Measurements from ENCODE around the gene PLXNB2.

PLXNB2 gene

DNA sequence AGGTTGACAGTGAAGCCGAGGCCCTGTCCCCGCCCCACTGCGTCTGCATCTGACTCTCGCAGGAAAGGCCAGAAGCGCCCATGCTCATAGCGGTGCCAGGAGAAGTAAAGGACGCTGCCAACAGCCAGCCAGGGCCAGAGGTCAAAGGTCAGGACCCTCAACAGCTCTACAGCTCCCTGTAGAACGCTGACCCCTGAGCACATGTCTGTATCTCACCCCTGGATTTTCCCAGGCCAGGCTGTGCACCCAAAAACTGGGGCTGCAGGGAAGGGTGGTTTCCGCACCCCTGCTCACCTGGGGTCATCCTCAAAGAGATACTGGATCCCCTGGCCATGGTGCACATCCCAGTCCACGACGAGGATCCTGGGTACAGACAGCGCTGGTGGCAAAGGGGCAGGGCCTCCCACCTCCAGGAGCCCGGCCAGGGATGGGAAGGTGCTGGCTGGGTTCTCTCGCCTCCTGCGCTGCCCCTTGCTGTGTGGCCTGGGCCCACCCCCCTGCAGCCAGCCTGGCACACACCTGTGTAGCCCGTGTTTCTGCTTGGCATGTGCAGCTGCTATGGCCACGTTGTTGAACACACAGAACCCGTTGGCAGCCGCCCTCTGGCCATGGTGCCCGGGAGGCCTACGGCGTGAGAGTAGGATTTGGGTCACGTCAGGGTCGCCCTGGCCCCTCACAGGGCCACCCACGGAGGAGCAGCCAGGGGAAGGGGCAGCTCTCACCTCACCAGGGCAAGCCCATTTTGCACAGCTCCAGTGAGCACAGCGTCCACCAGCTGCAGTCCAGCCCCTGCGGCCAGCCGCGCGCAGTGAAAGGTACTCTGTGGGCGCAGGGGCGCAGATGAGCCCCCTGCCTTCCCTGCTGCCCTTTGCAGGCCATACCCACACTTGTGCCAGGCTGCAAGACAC lies 57.9 kb downstream of the PLXNB2 start:
- no peak for DNase-seq

DNA sequence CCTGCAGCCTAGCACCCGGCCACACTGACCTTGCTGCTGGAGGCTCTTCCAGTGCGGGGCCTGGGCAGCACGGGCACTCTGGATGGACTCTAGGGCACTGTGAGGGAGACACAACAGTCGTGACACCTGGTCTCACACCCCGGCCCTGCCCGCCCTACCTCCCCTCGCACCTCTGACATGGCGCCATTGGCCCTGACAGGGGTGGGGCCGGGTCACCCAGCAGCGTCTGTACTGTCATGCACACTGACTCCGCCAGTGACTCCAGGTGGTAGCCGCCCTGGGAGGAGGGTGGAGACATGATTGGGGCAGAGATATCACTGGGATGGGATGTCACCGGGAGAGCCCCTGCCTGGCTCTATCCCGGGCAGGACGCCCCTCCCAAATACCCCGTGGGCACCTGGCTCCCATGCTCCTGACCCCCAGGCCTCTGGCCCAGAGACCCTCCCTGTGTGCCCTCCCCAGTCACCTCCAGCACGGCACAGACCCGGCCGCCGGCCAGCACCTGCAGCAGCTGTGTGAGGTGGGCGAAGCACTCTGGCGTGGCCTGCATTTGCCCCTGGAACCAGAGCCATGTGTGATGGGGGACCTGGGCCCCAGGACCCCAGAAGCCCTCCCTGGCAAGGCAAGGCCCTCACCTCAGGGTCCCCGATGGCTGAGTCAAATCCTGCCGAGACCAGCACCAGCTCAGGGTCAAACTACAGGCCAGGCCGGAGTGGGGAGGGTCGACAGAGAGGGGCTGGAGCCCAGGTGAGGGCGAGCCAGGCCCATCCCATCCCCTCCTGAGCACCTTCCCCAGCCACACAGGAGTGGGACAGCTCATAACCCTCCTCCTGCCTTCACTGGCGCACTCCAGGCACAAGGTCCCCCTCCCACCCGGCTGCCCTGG lies 59.0 kb downstream of the PLXNB2 start:
- no peak for DNase-seq

- peak; percentile 43 for DNase-seq
Observed at GRCh38 chr22:50247748-50248147, 59.7 kb downstream of the PLXNB2 start.

GRCh38 chr22:50246242-50247175 lies 60.9 kb downstream of the PLXNB2 start:
- no peak for DNase-seq

- no peak for DNase-seq
Observed at GRCh38 chr22:50245214-50246072, 62.0 kb downstream of the PLXNB2 start.

DNA sequence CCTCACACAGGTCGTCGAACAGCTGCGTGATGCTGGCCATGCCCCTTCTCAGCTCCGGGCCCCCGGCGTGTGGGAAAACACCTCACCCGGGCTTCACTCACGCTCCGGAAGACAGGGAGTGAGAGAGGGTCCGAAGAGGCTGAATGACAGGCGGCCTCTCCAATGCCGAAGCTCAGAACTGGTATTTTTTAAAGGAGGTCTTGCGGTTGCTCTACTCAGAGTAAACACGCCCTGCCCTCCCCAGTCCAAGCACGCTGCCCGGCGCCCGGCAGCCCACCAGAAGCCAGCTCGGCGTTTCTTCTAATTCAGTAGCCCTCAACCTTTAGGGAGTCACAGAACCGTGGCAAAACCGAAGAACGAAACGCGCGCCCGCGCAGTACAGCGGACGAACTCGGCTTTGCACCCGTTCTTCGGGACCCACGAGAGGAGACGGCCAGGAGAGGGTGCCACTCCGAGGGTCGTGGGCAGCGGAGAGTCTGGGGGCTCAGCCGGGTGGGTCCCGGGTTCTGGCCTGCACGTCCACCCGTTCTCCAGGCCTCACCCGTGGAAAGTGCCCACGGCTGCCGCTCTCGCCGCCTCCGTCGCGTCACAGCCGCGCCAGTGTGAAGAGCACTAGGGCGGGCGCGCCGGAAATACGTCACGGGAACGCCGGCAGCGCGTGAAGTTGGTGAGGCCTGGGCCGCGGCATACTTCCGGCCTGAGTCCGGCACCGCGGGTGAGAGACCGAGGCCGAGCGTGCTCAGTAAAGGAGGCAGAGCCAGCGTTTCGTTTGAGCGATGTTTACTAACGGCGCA lies 62.8 kb downstream of the PLXNB2 start, which contains the start of gene TUBGCP6:
Gene TUBGCP6, minus strand, starts transcription at position 604 of the 794 bp plus-strand sequence. Its CDS starts 564 bp downstream, at position 40.
- DNase-seq: peak; percentile 93

GRCh38 chr22:50243685-50244419 lies 63.6 kb downstream of the PLXNB2 start:
- DNase-seq: no peak

GRCh38 chr22:50242406-50242949 lies 65.0 kb downstream of the PLXNB2 start:
- no peak for DNase-seq

DNA sequence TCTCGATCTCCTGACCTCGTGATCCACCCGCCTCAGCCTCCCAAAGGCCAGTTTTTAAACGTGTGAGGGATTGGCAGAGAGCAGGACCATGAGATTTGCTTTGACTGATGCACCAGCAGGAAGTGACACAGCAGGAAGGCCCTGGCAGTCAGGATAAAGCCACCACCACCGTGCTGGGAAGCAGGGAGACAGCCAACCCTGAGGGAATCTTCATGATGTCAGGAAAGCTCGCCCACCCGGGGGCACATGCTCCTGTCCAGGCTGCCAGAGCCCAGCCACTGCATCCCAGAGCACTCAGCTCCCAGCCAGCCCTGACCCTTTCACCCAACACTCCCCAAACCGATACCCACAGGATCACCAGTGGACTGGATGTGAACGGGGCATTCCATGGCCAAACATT lies 68.7 kb downstream of the PLXNB2 start:
- no peak for DNase-seq

GRCh38 chr22:50236731-50237409 lies 70.6 kb downstream of the PLXNB2 start:
- peak; percentile 36 for DNase-seq

GRCh38 chr22:50233223-50233622 lies 74.2 kb downstream of the PLXNB2 start:
- no peak for DNase-seq

DNA sequence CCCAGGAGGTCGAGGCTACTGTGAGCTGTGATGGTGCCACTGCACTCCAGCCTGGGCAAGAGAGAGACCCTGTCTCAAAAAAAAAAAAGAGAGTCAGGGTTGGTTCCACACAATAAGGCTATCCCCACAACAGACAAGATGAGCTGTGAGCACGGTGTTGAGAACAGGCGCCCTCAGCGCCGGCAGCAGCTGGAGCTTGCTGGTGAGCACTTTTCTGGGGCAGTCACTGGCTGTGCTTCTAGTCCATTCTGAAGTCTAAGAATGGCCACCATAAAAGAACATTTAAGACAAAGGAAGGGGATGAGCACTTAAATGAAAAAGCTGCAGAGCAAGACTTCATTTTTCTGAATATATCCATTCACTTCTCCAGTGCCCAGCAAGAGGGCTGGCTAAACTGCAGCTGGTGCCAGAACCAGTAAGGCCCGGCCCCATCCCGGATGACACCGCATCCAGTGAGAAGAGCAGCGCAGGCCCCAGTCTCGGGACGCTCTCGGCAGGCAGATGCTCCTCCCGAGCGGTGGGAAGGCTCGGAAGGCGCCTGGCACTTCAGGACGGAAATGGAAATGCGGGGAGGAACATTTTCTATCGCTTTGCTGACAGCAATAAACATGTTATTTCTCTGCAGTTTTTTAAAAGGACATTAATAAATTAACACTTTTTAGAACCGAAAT lies 74.8 kb downstream of the PLXNB2 start:
- no peak for DNase-seq

DNA sequence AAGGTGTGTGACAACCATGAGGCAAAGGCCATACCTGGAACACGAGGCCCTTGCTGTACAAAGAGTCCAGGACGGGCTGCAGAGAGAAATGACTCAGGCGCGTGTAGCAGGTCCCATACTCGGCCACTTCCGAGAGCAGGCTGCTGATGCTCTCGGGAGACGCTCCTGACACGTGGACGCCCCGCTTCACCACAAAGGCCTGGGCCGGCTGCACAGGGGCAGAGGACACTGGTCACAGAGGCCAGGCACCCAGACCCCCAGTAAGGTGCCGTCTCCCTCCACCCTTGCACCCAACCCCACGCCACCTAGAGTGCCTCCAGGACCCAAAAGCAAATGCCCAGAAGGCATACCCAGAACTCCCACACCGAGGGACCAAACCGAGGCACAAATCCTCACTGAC lies 78.1 kb downstream of the PLXNB2 start:
- DNase-seq: no peak

DNA sequence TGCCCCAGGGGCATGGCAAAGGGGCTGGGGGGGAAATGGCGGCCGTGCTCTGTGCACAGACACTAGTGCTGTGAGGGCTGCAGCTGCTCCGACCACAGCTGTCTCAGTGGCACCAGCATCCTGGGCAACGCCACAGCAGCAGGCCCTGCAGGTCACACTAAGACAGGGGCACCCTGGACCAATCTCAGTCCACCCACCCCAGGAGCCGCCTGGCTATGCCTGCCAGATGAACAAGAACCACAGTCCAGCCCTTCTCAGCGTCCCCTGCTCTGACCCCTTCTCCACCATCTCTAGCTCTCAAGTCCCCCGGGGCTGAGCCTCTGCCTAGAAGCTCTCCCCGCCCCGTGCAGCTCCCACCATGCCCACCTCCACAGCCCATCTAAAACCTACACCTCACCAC lies 79.1 kb downstream of the PLXNB2 start:
- no peak for DNase-seq

DNA sequence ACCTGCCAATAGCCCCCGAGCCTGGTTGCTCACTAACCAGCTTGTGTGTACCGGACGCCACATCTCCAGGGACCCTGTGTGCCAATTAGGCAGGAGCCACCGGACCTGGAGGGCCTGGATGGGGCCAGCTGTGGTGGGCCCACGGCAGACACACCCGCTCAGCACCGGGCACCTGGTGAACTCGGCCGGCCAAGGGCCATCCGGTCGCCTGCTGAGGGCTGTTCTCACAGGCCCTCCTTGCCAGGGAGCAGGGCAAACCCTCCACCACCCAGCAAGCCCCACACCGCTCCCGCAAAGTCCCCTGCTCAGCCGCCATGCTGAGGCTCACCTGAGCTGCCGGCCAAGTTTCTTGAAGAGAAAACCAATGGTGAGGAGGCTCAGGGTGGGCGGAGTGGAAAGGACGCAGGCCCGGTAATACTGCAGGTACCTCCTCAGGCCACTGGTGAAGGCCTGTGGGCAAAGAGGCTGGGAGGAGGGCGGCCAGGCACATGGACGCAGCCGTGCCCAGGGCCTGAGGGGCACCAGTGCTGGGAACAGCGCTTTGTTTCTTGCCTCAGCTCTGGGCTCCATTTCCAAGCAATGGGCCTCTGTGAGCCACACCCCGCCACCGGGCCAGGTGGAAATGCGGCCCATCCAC lies 79.7 kb downstream of the PLXNB2 start:
- no peak for DNase-seq

- no peak for DNase-seq
Observed at GRCh38 chr22:50226875-50227165, 80.6 kb downstream of the PLXNB2 start.

DNA sequence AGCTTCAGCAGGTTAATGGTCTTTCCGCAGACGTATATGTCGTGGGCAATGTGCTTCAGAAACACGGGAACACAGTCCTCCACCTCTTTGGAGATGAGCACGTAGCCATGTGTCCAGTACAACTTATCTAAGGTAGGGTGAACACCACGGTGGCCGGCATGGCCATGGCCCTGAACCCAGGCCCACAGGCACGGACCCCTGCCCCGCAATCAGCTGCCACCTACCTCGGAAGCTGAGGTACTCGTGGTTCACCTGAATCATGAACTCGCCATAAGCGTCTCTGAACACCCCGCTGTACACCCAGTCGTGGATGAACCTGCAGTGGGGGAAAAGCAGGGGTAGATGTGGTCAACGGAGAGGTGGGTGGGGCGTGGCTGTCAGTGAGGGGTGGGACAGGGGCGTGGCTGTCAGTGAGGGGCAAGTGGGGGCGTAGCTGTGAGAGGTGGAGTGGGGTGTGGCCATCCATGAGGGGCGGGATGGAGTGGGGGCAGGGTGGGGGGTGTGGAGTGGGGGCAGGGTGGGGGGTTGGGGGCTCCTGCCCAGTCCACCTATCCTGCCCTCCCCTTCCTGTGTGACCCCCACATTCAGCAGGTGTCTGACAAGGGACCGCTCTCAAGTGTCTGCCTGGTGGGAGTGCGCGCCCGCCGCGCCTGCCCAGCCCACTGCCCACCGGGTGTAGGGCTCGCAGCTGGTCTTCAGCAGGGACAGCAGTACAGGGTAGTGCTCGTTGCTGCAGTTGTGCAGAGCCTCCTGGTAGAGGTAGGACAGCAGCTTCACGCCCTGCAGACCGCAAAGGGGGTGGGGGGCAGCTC lies 81.2 kb downstream of the PLXNB2 start:
- no peak for DNase-seq

All from hematopoietic multipotent progenitor cell treated with erythropoietin and hydrocortisone succinate and interleukin-3 and kit ligand, for 8 days (in vitro differentiated cells).